ENCODE results near the gene CHD6. TPM values are rescaled to one million over a fixed set of nuclear protein-coding genes. Genes with fewer than 3 reads are reported as not detected.

Gene CHD6
- total RNA-seq, 2 experiments from 2014 or later: 19.4 to 20.3 TPM

GRCh38 chr20:41362748-41363140 lies 255.4 kb downstream of the CHD6 start:
- ChIA-PET POLR2A (no interaction called here), CTCF (no interaction called here)

- ChIA-PET POLR2A (no interaction called here), CTCF (interaction anchor here (1.2 kb wide), 1 partner anchor 21 kb away, joined by 3 read pairs; the partner anchor contains the start of gene LPIN3)
Observed at GRCh38 chr20:41361757-41362747, 256.1 kb downstream of the CHD6 start.

GRCh38 chr20:41360831-41361756 lies 257.1 kb downstream of the CHD6 start:
- POLR2A ChIA-PET: no interaction called here
- CTCF ChIA-PET: interaction anchor here (1.2 kb wide), 1 partner anchor 20 kb away, joined by 3 read pairs; the partner anchor contains the start of gene LPIN3

GRCh38 chr20:41359541-41360011 lies 258.6 kb downstream of the CHD6 start:
- POLR2A ChIA-PET: no interaction called here
- CTCF ChIA-PET: interaction anchor here (1.1 kb wide), 1 partner anchor 19 kb away, joined by 3 read pairs; the partner anchor contains the start of gene LPIN3

- POLR2A ChIA-PET: no interaction called here
- CTCF ChIA-PET: interaction anchor here (1.1 kb wide), 1 partner anchor 18 kb away, joined by 3 read pairs; the partner anchor contains the start of gene LPIN3
Observed at GRCh38 chr20:41358717-41359116, 259.5 kb downstream of the CHD6 start.

GRCh38 chr20:41358230-41358629 lies 259.9 kb downstream of the CHD6 start:
- ChIA-PET CTCF (no interaction called here), POLR2A (no interaction called here)

GRCh38 chr20:41357424-41358163 lies 260.6 kb downstream of the CHD6 start:
- ChIA-PET POLR2A (no interaction called here), CTCF (interaction anchor here (0.8 kb wide), 1 partner anchor 18 kb away, joined by 3 read pairs; no protein-coding TSS in a partner anchor)

GRCh38 chr20:41356951-41357350 lies 261.2 kb downstream of the CHD6 start:
- POLR2A ChIA-PET: no interaction called here
- CTCF ChIA-PET: interaction anchor here (0.8 kb wide), 1 partner anchor 18 kb away, joined by 3 read pairs; no protein-coding TSS in a partner anchor

GRCh38 chr20:41355598-41356203 lies 262.5 kb downstream of the CHD6 start:
- ChIA-PET POLR2A (no interaction called here), CTCF (interaction anchor here (1.0 kb wide), 1 partner anchor 15 kb away, joined by 3 read pairs; the partner anchor contains the start of gene LPIN3)

- CTCF ChIA-PET: interaction anchor here (1.0 kb wide), 1 partner anchor 14 kb away, joined by 3 read pairs; the partner anchor contains the start of gene LPIN3
- POLR2A ChIA-PET: no interaction called here
Observed at GRCh38 chr20:41355192-41355591, 263.0 kb downstream of the CHD6 start.

GRCh38 chr20:41353530-41353929 lies 264.6 kb downstream of the CHD6 start:
- POLR2A ChIA-PET: no interaction called here
- CTCF ChIA-PET: no interaction called here

- ChIA-PET POLR2A (no interaction called here), CTCF (no interaction called here)
Observed at GRCh38 chr20:41352666-41353065, 265.5 kb downstream of the CHD6 start.

- POLR2A ChIA-PET: no interaction called here
- CTCF ChIA-PET: no interaction called here
Observed at GRCh38 chr20:41352106-41352505, 266.1 kb downstream of the CHD6 start.

Data from activated CD8-positive, alpha-beta memory T cell treated with anti-CD3 and anti-CD28 coated beads for 36 hours (primary cell).